Activated CD4-positive, alpha-beta T cell treated with anti-CD3 and anti-CD28 coated beads for 36 hours (primary cell): ENCODE data around the gene PLEKHO2. TPM values are rescaled to one million over a fixed set of nuclear protein-coding genes. Genes with fewer than 3 reads are reported as not detected.

ENCODE experiments used
- ATAC-seq: fragments of 200-7000 bp; cut with Tn5 transposase; one replicate; pipeline ENCODE4 v1.10.0; 2021; ENCODE audit warnings: mild to moderate bottlenecking, moderate library complexity
- CTCF ChIA-PET: fragments of 350-600 bp; sonication (Branson Sonifier 250); formaldehyde crosslinking; loops from one replicate; lab custom pipeline; 2021; ENCODE audit warnings: antibody characterized with exemption; lab: Charles Lee
- POLR2A ChIA-PET: fragments of 350-600 bp; sonication (Branson Sonifier 250); formaldehyde crosslinking; loops from one replicate; lab custom pipeline; 2021; ENCODE audit warnings: antibody characterized with exemption, inconsistent platforms; lab: Charles Lee
- DNase-seq: peaks from one replicate; pipeline ENCODE4 v3.0.0-alpha.2; 2020
- H3K27ac Mint-ChIP-seq: one replicate; pipeline ENCODE4 v1.8.0; 2021; ENCODE audit warnings: mixed read lengths
- H3K27me3 Mint-ChIP-seq: one replicate; pipeline ENCODE4 v1.8.0; 2021; ENCODE audit warnings: mixed read lengths
- H3K36me3 Mint-ChIP-seq: one replicate; pipeline ENCODE4 v1.8.0; 2021; ENCODE audit warnings: low read depth, mixed read lengths
- H3K4me1 Mint-ChIP-seq: one replicate; pipeline ENCODE4 v1.8.0; 2021; ENCODE audit warnings: mixed read lengths
- H3K4me3 Mint-ChIP-seq: one replicate; pipeline ENCODE4 v1.8.0; 2021; ENCODE audit warnings: mild to moderate bottlenecking, moderate library complexity, mixed read lengths
- H3K9me3 Mint-ChIP-seq: one replicate; pipeline ENCODE4 v1.8.0; 2021; ENCODE audit warnings: low read depth, mixed read lengths
- intact Hi-C, 2 experiments: fragments of 100-400 bp; cut with DNase I in 1 of 2; cut with micrococcal nuclease in 1 of 2; formaldehyde crosslinking; loops; one replicate each; pipeline versions ENCODE4 v1.14.2 to v1.15.1; 2022 to 2024; cut with DNase I, micrococcal nuclease
- total RNA-seq, 2 experiments: library from RNA; stranded (reverse); gene quantifications; one replicate each; pipeline ENCODE4 v1.2.3, GENCODE V29; 2021

Gene PLEKHO2
- total RNA-seq, 2 experiments from 2014 or later: 11.4 to 13.3 TPM

- Mint-ChIP-seq H3K4me3 (no peak overlapping the region), H3K4me1 (peaks cover 45% of the 10 kb centered on the region), H3K9me3 (no peaks in the 10 kb centered on the region), H3K27ac (peak overlapping the region; percentile 14), H3K36me3 (peaks cover 22% of the 10 kb centered on the region), H3K27me3 (no peaks in the 10 kb centered on the region)
- ChIA-PET CTCF (interaction anchor here (0.8 kb wide), 1 partner anchor 1120 kb away, joined by 3 read pairs; no protein-coding TSS in a partner anchor), POLR2A (interaction anchor here (1.0 kb wide), 1 partner anchor 39 kb away, joined by 3 read pairs; no protein-coding TSS in a partner anchor)
- intact Hi-C loops: no loop called here
- DNase-seq (no peak), ATAC-seq (no peak)
Observed at GRCh38 chr15:64855205-64855975, 13.7 kb downstream of the PLEKHO2 start.

GRCh38 chr15:64856429-64857145, 14.9 kb downstream of the PLEKHO2 start:
- peaks cover 45% of the 10 kb centered on the region for H3K4me1 Mint-ChIP-seq
- no peak overlapping the region for H3K4me3 Mint-ChIP-seq
- peaks cover 19% of the 10 kb centered on the region for H3K36me3 Mint-ChIP-seq
- ChIA-PET POLR2A (interaction anchor here (1.0 kb wide), 1 partner anchor 37 kb away, joined by 3 read pairs; no protein-coding TSS in a partner anchor), CTCF (interaction anchor here (1.1 to 1.6 kb wide), 2 partner anchors 21 to 126 kb away, joined by 3 to 9 read pairs; no protein-coding TSS in a partner anchor)
- DNase-seq: no peak
- no peaks in the 10 kb centered on the region for H3K9me3 Mint-ChIP-seq
- intact Hi-C loops: no loop called here
- H3K27ac Mint-ChIP-seq: peak overlapping the region; percentile 74
- ATAC-seq: no peak
- H3K27me3 Mint-ChIP-seq: no peaks in the 10 kb centered on the region

- H3K9me3 Mint-ChIP-seq: no peaks in the 10 kb centered on the region
- POLR2A ChIA-PET: interaction anchor here (0.5 kb wide), 1 partner anchor 443 kb away, joined by 4 read pairs; no protein-coding TSS in a partner anchor
- peaks cover 15% of the 10 kb centered on the region for H3K36me3 Mint-ChIP-seq
- intact Hi-C loops: no loop called here
- H3K4me1 Mint-ChIP-seq: peaks cover 41% of the 10 kb centered on the region
- CTCF ChIA-PET: interaction anchor here (1.1 to 1.6 kb wide), 2 partner anchors 22 to 127 kb away, joined by 3 to 9 read pairs; no protein-coding TSS in a partner anchor
- no peak for ATAC-seq
- no peak for DNase-seq
- H3K27me3 Mint-ChIP-seq: no peaks in the 10 kb centered on the region
- H3K4me3 Mint-ChIP-seq: no peak overlapping the region
- H3K27ac Mint-ChIP-seq: no peak overlapping the region
Observed at GRCh38 chr15:64857421-64857820, 15.7 kb downstream of the PLEKHO2 start.

- Mint-ChIP-seq H3K9me3 (no peaks in the 10 kb centered on the region), H3K36me3 (peaks cover 15% of the 10 kb centered on the region), H3K4me3 (no peak overlapping the region), H3K4me1 (peaks cover 41% of the 10 kb centered on the region), H3K27me3 (no peaks in the 10 kb centered on the region), H3K27ac (no peak overlapping the region)
- DNase-seq (no peak), ATAC-seq (no peak)
- intact Hi-C loops: no loop called here
- ChIA-PET CTCF (interaction anchor here (0.6 to 1.6 kb wide), 2 partner anchors 12 to 23 kb away, joined by 4 to 9 read pairs; no protein-coding TSS in a partner anchor), POLR2A (no interaction called here)
Observed at GRCh38 chr15:64858021-64858575, 16.4 kb downstream of the PLEKHO2 start.

GRCh38 chr15:64859226-64859625, 17.5 kb downstream of the PLEKHO2 start:
- CTCF ChIA-PET: interaction anchor here (1.0 kb wide), 1 partner anchor 24 kb away, joined by 3 read pairs; no protein-coding TSS in a partner anchor
- Mint-ChIP-seq H3K27ac (peak overlapping the region; percentile 42), H3K36me3 (peaks cover 19% of the 10 kb centered on the region), H3K4me1 (peaks cover 33% of the 10 kb centered on the region), H3K4me3 (no peak overlapping the region), H3K27me3 (no peaks in the 10 kb centered on the region), H3K9me3 (no peaks in the 10 kb centered on the region)
- POLR2A ChIA-PET: no interaction called here
- intact Hi-C loops: no loop called here
- DNase-seq (no peak), ATAC-seq (no peak)

- ChIA-PET POLR2A (interaction anchor here (0.5 kb wide), 1 partner anchor 17 kb away, joined by 6 read pairs; no protein-coding TSS in a partner anchor), CTCF (no interaction called here)
- Mint-ChIP-seq H3K27me3 (no peaks in the 10 kb centered on the region), H3K4me1 (peaks cover 21% of the 10 kb centered on the region), H3K4me3 (no peak overlapping the region), H3K36me3 (peaks cover 19% of the 10 kb centered on the region), H3K9me3 (no peaks in the 10 kb centered on the region), H3K27ac (no peak overlapping the region)
- DNase-seq (no peak), ATAC-seq (no peak)
- intact Hi-C loops: no loop called here
Observed at GRCh38 chr15:64861331-64861730, 19.6 kb downstream of the PLEKHO2 start.

- Mint-ChIP-seq H3K36me3 (peaks cover 22% of the 10 kb centered on the region), H3K27ac (no peak overlapping the region), H3K4me1 (peaks cover 17% of the 10 kb centered on the region), H3K27me3 (no peaks in the 10 kb centered on the region), H3K4me3 (no peak overlapping the region), H3K9me3 (no peaks in the 10 kb centered on the region)
- DNase-seq (no peak), ATAC-seq (no peak)
- CTCF ChIA-PET: no interaction called here
- POLR2A ChIA-PET: interaction anchor here (0.5 kb wide), 1 partner anchor 17 kb away, joined by 6 read pairs; no protein-coding TSS in a partner anchor
- intact Hi-C loops: no loop called here
Observed at GRCh38 chr15:64861960-64862359, 20.2 kb downstream of the PLEKHO2 start.

- no peak overlapping the region for H3K27ac Mint-ChIP-seq
- ATAC-seq (no peak), DNase-seq (no peak)
- H3K27me3 Mint-ChIP-seq: no peaks in the 10 kb centered on the region
- no peak overlapping the region for H3K4me3 Mint-ChIP-seq
- intact Hi-C loops: no loop called here
- ChIA-PET CTCF (no interaction called here), POLR2A (no interaction called here)
- H3K9me3 Mint-ChIP-seq: no peaks in the 10 kb centered on the region
- H3K4me1 Mint-ChIP-seq: peaks cover 14% of the 10 kb centered on the region
- H3K36me3 Mint-ChIP-seq: peaks cover 22% of the 10 kb centered on the region
Observed at GRCh38 chr15:64862408-64862807, 20.7 kb downstream of the PLEKHO2 start.

GRCh38 chr15:64864068-64864467, 22.4 kb downstream of the PLEKHO2 start:
- ChIA-PET CTCF (no interaction called here), POLR2A (no interaction called here)
- Mint-ChIP-seq H3K4me1 (peaks cover under 1% of the 10 kb centered on the region), H3K36me3 (peaks cover 18% of the 10 kb centered on the region), H3K4me3 (no peak overlapping the region), H3K27me3 (no peaks in the 10 kb centered on the region), H3K27ac (no peak overlapping the region), H3K9me3 (no peaks in the 10 kb centered on the region)
- DNase-seq (no peak), ATAC-seq (no peak)
- intact Hi-C loops: no loop called here

GRCh38 chr15:64865126-64865997, 23.6 kb downstream of the PLEKHO2 start:
- Mint-ChIP-seq H3K36me3 (peaks cover 15% of the 10 kb centered on the region), H3K9me3 (no peaks in the 10 kb centered on the region)
- no peak for ATAC-seq

More at GRCh38 chr15:64865126-64865997, 23.6 kb downstream of the PLEKHO2 start:
- no peak overlapping the region for H3K4me3 Mint-ChIP-seq
- no peaks in the 10 kb centered on the region for H3K4me1 Mint-ChIP-seq
- H3K27ac Mint-ChIP-seq: no peak overlapping the region
- DNase-seq: no peak
- intact Hi-C loops: no loop called here
- H3K27me3 Mint-ChIP-seq: no peaks in the 10 kb centered on the region
- ChIA-PET CTCF (interaction anchor here (0.6 kb wide), 1 partner anchor 454 kb away, joined by 3 read pairs; no protein-coding TSS in a partner anchor), POLR2A (no interaction called here)
